Neural progenitor cell (in vitro differentiated cells): ENCODE data around the gene C4A. TPM values are rescaled to one million over a fixed set of nuclear protein-coding genes. Genes with fewer than 3 reads are reported as not detected.
A peak's percentile ranks its signal among the peaks of the same experiment; 100 is the strongest.
"Not testable (repeated sequence)": the region's sequence is repeated elsewhere in the genome, so short reads cannot be mapped to it uniquely, and the experiment has no call there.

Experiments
- DNase-seq: peaks from one replicate; pipeline ENCODE4 v3.0.0-alpha.2; 2016; ENCODE audit warnings: low spot score
- H2AFZ ChIP-seq: fragments of 200-600 bp; sonication (generic); replicated peaks from 2 replicates; pipeline ENCODE4 v1.6.1; 2016; ENCODE audit warnings: antibody characterized with exemption
- H3F3A ChIP-seq: fragments of 200-600 bp; sonication (generic); 2 replicates; pipeline ENCODE4 v1.6.1; 2016; ENCODE audit warnings: antibody characterized with exemption, low read depth
- H3K27ac ChIP-seq: fragments of 200-600 bp; sonication (generic); 2 replicates; pipeline ENCODE4 v1.5.1; 2016; ENCODE audit warnings: mild to moderate bottlenecking
- H3K27me3 ChIP-seq: fragments of 200-600 bp; sonication (generic); 2 replicates; pipeline ENCODE4 v1.6.1; 2016; ENCODE audit warnings: mild to moderate bottlenecking, moderate library complexity
- H3K36me3 ChIP-seq: fragments of 200-600 bp; sonication (generic); 2 replicates; pipeline ENCODE4 v1.5.1; 2016
- H3K4me1 ChIP-seq: fragments of 200-600 bp; sonication (generic); 2 replicates; pipeline ENCODE4 v1.6.1; 2016; ENCODE audit warnings: mixed run types
- H3K4me2 ChIP-seq: fragments of 200-600 bp; sonication (generic); 2 replicates; pipeline ENCODE4 v1.6.1; 2016
- H3K4me3 ChIP-seq: fragments of 200-600 bp; sonication (generic); 2 replicates; pipeline ENCODE4 v1.5.1; 2016
- H3K79me2 ChIP-seq: fragments of 200-600 bp; sonication (generic); 2 replicates; pipeline ENCODE4 v1.6.1; 2016; ENCODE audit warnings: low read depth
- H3K9ac ChIP-seq: fragments of 200-600 bp; sonication (generic); 2 replicates; pipeline ENCODE4 v1.6.1; 2016
- H3K9me3 ChIP-seq: fragments of 200-600 bp; sonication (generic); 2 replicates; pipeline ENCODE4 v1.5.1; 2016; ENCODE audit warnings: low read depth
- H4K20me1 ChIP-seq: fragments of 200-600 bp; sonication (generic); 2 replicates; pipeline ENCODE4 v1.6.1; 2016; ENCODE audit warnings: low read depth
- H3K27ac Mint-ChIP-seq: 3 replicates; pipeline ENCODE4 v1.8.0; 2021; ENCODE audit warnings: mixed read lengths
- H3K27me3 Mint-ChIP-seq: 2 replicates; pipeline ENCODE4 v1.8.0; 2022; ENCODE audit warnings: low read depth, mild to moderate bottlenecking, inconsistent platforms, moderate library complexity, mixed read lengths; ENCODE audit not compliant: insufficient read depth
- H3K36me3 Mint-ChIP-seq: 3 replicates; pipeline ENCODE4 v1.8.0; 2021; ENCODE audit warnings: mixed read lengths
- H3K4me1 Mint-ChIP-seq: 3 replicates; pipeline ENCODE4 v1.8.0; 2021; ENCODE audit warnings: mixed read lengths
- H3K4me3 Mint-ChIP-seq: 3 replicates; pipeline ENCODE4 v1.8.0; 2021; ENCODE audit warnings: mild to moderate bottlenecking, moderate library complexity, mixed read lengths
- H3K9me3 Mint-ChIP-seq: 3 replicates; pipeline ENCODE4 v1.8.0; 2020; ENCODE audit warnings: mixed read lengths
- CTCF ChIP-seq: fragments of 200-600 bp; sonication (generic); IDR thresholded peaks from 2 replicates; pipeline ENCODE4 v1.5.1; 2017; ENCODE audit warnings: antibody characterized with exemption, mild to moderate bottlenecking
- EZH2 ChIP-seq: fragments of 200-600 bp; sonication (generic); IDR thresholded peaks from 2 replicates; pipeline ENCODE4 v1.6.1; 2017; ENCODE audit warnings: antibody characterized with exemption, mild to moderate bottlenecking, moderate library complexity
- EZH2phosphoT487 ChIP-seq: fragments of 200-600 bp; sonication (generic); IDR thresholded peaks from 2 replicates; pipeline ENCODE4 v1.6.1; 2017; ENCODE audit warnings: antibody characterized with exemption
- total RNA-seq: library from RNA; depleted of rRNA; stranded (reverse); fragments of >200 nt; gene quantifications from 2 replicates; pipeline ENCODE4 v1.2.3, GENCODE V29; 2015; ENCODE audit warnings: low replicate concordance

Gene C4A
- total RNA-seq, 1 donor from 2014 or later, result 4.3 TPM

GRCh38 chr6:31972709-31973350 is 9.0 kb upstream of the C4A start:
- Mint-ChIP-seq H3K4me3 (peak overlapping the region; percentile 88), H3K27me3 (peaks cover 15% of the 10 kb centered on the region), H3K36me3 (peaks cover 29% of the 10 kb centered on the region), H3K27ac (peak overlapping the region; percentile 98), H3K9me3 (peaks cover 7% of the 10 kb centered on the region), H3K4me1 (peaks cover 23% of the 10 kb centered on the region)
- Histone ChIP-seq H3K4me3 (peak overlapping the region; percentile 68), H3F3A (peaks cover 24% of the 10 kb centered on the region), H3K4me1 (peaks cover 7% of the 10 kb centered on the region), H3K9ac (peak overlapping the region; percentile 57), H3K4me2 (peak overlapping the region; percentile 82), H3K79me2 (peaks cover 31% of the 10 kb centered on the region), H3K36me3 (no peaks in the 10 kb centered on the region), H4K20me1 (no peaks in the 10 kb centered on the region), H3K27ac (no peak overlapping the region), H3K27me3 (no peaks in the 10 kb centered on the region), H3K9me3 (no peaks in the 10 kb centered on the region), H2AFZ (peak overlapping the region; percentile 96)
- TF ChIP-seq EZH2 (no peak), CTCF (no peak), EZH2phosphoT487 (no peak)
- no peak for DNase-seq

GRCh38 chr6:31976065-31976464 is 5.8 kb upstream of the C4A start:
- Histone ChIP-seq H3K79me2 (peaks cover 28% of the 10 kb centered on the region), H3F3A (peaks cover 17% of the 10 kb centered on the region)
- H3K9ac ChIP-seq, H3K27me3 ChIP-seq, H3K27ac Mint-ChIP-seq, H4K20me1 ChIP-seq, DNase-seq, H3K4me1 ChIP-seq, H3K9me3 Mint-ChIP-seq, H3K36me3 ChIP-seq, H3K27ac ChIP-seq, H3K4me3 Mint-ChIP-seq, H2AFZ ChIP-seq, H3K4me3 ChIP-seq, H3K4me2 ChIP-seq, H3K9me3 ChIP-seq: not testable (repeated sequence)
- peaks cover 12% of the 10 kb centered on the region for H3K27me3 Mint-ChIP-seq
- H3K4me1 Mint-ChIP-seq, result peaks cover 16% of the 10 kb centered on the region
- peaks cover 21% of the 10 kb centered on the region for H3K36me3 Mint-ChIP-seq

DNA sequence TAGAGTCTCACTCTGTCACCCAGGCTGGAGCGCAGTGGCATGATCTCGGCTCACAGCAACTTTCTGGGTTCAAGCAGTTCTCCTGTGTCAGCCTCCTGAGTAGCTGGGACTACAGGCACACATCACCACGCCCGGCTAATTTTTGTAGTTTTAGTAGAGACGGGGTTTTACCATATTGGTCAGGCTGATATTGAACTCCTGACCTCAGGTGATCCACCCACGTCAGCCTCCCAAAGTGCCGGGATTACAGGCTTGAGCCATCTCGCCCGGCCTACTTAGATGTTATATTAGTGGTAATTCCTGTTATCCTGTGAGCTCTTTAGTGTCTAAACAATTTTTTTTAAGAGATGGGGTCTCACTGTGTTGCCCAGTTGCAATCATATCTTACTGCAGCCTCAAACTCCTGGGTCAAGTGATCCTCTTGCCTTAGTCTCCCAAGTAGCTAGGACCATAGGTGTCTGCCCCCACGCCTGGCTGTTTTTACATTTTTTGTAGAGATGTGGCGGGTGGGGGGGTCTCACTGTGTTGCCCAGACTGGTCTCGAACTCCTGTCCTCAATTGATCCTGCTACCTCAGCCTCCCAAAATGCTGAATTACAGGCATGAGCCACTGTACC is 3.9 kb upstream of the C4A start:
- Mint-ChIP-seq H3K4me1 (peaks cover 9% of the 10 kb centered on the region), H3K27ac (no peak overlapping the region), H3K9me3 (peaks cover 7% of the 10 kb centered on the region), H3K4me3 (no peak overlapping the region), H3K27me3 (peaks cover 10% of the 10 kb centered on the region), H3K36me3 (peaks cover 21% of the 10 kb centered on the region)
- no peak overlapping the region for H3K4me2 ChIP-seq
- H3K27me3 ChIP-seq, result no peaks in the 10 kb centered on the region
- no peaks in the 10 kb centered on the region for H3K4me1 ChIP-seq
- TF ChIP-seq EZH2phosphoT487 (no peak), CTCF (no peak), EZH2 (no peak)
- H3K79me2 ChIP-seq, result peaks cover 18% of the 10 kb centered on the region
- no peak overlapping the region for H3K27ac ChIP-seq
- no peak overlapping the region for H3K4me3 ChIP-seq
- no peak overlapping the region for H3K9ac ChIP-seq
- no peaks in the 10 kb centered on the region for H4K20me1 ChIP-seq
- H3K9me3 ChIP-seq, result no peaks in the 10 kb centered on the region
- no peaks in the 10 kb centered on the region for H3K36me3 ChIP-seq
- H3F3A ChIP-seq, result peaks cover under 1% of the 10 kb centered on the region
- DNase-seq, result no peak
- H2AFZ ChIP-seq, result no peak overlapping the region

DNA sequence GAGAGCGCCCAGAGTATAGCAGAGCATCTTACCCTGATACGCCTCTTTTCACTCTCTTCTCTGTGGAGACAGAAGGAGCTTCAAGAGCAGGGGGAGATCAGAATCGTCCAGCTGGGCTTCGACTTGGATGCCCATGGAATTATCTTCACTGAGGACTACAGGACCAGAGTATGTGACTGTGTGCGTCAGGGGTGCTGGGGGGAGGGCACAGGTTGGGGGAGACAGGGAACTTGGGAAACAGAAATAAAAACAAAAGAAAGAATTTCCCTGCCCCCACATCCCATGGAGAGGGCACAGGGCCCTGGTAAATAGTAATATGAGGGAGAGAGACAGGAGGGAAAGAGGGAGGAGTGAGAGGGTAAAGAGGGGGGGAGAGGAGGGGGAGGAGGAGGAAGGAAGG is 3.0 kb upstream of the C4A start:
- Histone ChIP-seq H4K20me1 (no peaks in the 10 kb centered on the region), H3K9me3 (no peaks in the 10 kb centered on the region), H3K36me3 (no peaks in the 10 kb centered on the region), H3K27ac (no peak overlapping the region), H3K4me1 (no peaks in the 10 kb centered on the region), H2AFZ (no peak overlapping the region), H3F3A (no peaks in the 10 kb centered on the region), H3K4me2 (no peak overlapping the region), H3K4me3 (no peak overlapping the region), H3K27me3 (no peaks in the 10 kb centered on the region), H3K79me2 (peaks cover 9% of the 10 kb centered on the region), H3K9ac (no peak overlapping the region)
- Mint-ChIP-seq H3K36me3 (peaks cover 16% of the 10 kb centered on the region), H3K4me3 (no peak overlapping the region), H3K27me3 (peaks cover 7% of the 10 kb centered on the region), H3K9me3 (peaks cover 7% of the 10 kb centered on the region), H3K4me1 (no peaks in the 10 kb centered on the region), H3K27ac (no peak overlapping the region)
- DNase-seq, result no peak
- no peak for TF ChIP-seq CTCF
- no peak for TF ChIP-seq EZH2
- no peak for TF ChIP-seq EZH2phosphoT487
